Omental fat pad (tissue), 4 donors: ENCODE measurements around the gene TDRD3. TPM values are rescaled to one million over a fixed set of nuclear protein-coding genes. Genes with fewer than 3 reads are reported as not detected.

Experiments used
- ATAC-seq: fragments of 150-250 bp; one replicate; pipeline ENCODE4 v1.9.1; 2016; ENCODE audit warnings: mild to moderate bottlenecking, moderate library complexity; ENCODE audit not compliant: low FRiP score
- DNase-seq: peaks from one replicate; pipeline ENCODE4 v3.0.0-alpha.2; 2019; ENCODE audit warnings: low spot score
- total RNA-seq, 4 donors: library from RNA; depleted of rRNA; stranded (reverse); fragments of >200 nt; gene quantifications; one replicate each; pipeline ENCODE4 v1.1.0, GENCODE V29; 2016
- TF ChIP-seq, protein P1 (sequence below), 3 donors: fragments of 450-650 bp; IDR thresholded peaks; one replicate each; pipeline ENCODE4 v1.5.1; 2016 to 2017; ENCODE audit warnings: antibody characterized with exemption in 3 of 3, mild to moderate bottlenecking in 3 of 3, moderate library complexity in 2 of 3

TDRD3 gene
- total RNA-seq, 4 donors from 2014 or later, result 16.9 to 36.4 (median 20.7) TPM

DNA sequence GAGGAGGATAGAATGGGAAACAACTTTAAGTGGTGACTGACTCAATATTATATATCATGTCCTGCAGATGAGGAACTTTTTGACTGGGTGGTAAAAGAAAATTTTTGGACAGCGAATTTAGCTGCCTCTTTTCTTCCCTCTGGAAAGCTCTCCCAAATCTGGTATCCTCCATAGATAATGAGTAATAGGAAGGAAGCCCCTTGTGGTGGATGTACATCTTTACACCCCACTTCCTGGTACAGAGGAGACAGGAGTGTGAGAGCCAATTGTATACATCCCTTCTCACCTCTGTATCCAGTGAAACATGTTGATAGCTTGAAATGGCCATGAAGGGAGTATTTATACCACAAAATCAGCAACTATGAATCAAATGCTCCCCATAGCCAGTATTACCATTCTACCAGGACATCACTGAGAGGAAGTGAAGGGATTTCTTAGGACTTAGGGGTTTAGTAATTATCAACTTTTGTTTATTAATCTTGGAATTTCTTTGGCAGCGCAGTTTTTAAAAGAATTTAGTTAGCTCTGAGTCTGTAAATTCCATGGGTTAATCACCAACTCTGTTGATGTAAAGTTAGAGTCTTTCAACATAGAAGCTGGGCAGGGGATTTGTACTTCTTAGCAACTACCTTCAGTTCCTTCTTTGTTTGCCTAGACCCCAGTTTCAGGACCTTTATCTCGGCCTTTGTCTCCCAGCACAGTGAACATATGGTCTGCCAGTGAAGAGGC, 17.0 kb upstream of the TDRD3 start:
- ATAC-seq (no peak), DNase-seq (no peak)
- TF ChIP-seq, protein P1, sequence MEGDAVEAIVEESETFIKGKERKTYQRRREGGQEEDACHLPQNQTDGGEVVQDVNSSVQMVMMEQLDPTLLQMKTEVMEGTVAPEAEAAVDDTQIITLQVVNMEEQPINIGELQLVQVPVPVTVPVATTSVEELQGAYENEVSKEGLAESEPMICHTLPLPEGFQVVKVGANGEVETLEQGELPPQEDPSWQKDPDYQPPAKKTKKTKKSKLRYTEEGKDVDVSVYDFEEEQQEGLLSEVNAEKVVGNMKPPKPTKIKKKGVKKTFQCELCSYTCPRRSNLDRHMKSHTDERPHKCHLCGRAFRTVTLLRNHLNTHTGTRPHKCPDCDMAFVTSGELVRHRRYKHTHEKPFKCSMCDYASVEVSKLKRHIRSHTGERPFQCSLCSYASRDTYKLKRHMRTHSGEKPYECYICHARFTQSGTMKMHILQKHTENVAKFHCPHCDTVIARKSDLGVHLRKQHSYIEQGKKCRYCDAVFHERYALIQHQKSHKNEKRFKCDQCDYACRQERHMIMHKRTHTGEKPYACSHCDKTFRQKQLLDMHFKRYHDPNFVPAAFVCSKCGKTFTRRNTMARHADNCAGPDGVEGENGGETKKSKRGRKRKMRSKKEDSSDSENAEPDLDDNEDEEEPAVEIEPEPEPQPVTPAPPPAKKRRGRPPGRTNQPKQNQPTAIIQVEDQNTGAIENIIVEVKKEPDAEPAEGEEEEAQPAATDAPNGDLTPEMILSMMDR (IDR thresholded peaks at IDR 0.05), result no peak

DNA sequence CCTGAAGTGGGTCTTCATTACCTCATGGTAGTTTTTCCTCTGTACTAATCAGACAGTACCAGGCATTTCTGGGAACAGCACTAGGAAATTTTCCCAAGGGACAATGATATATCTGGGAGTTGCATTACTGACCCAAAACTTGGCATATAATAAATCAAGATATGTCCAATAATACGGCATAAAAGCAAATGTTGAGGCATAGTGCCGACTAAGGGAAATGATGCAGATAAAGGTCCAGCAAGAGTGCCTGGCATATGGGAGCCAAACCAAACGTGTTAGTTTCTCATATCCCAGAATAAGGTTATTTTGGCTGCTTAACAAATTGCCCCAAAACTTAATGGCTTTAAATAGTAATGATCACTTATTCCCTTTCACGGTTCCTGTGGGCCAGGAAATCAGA, 12.1 kb upstream of the TDRD3 start:
- DNase-seq, result no peak
- ATAC-seq, result no peak
- TF ChIP-seq, protein P1 (IDR thresholded peaks at IDR 0.05), result no peak

DNA sequence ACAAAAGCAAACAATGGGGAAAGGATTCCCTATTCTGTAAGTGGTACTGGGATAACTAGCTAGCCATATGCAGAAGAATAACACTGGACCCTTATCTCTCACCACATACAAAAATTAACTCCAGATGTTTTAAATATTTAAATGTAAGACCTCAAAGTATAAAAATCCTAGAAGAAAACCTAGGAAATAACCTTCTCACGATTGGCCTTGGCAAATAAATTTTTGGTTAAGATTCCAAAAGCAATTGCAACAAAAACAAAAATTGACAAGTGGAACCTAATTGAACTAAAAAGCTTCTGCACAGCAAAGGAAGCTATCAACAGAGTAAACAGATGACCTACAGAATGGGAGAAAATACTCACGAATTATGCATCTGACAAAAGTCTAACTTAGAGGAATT, 10.8 kb upstream of the TDRD3 start:
- DNase-seq, result no peak
- ATAC-seq, result no peak
- TF ChIP-seq, protein P1 (IDR thresholded peaks at IDR 0.05), result no peak

DNA sequence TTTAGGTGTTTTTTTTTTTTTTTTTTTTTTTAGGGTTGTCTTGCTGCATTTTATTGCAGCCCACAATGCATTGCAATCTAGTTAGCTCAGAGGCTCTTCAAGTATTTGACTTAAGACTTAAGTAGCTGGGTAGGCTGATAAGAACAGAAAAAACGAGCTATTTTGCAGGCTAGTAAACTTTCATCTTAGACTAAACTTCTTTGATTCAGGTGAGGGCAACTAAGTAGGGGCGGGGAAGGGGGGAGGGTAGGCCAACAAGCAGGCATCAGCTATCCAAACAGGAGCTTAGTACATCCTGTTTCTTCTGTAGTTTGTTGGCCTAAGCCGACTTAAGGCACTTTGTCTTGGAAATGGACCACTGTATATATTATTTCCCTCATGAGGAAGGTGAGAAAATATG, 4.9 kb upstream of the TDRD3 start:
- ATAC-seq, result no peak
- DNase-seq, result no peak
- TF ChIP-seq, protein P1 (IDR thresholded peaks at IDR 0.05), result no peak

DNA sequence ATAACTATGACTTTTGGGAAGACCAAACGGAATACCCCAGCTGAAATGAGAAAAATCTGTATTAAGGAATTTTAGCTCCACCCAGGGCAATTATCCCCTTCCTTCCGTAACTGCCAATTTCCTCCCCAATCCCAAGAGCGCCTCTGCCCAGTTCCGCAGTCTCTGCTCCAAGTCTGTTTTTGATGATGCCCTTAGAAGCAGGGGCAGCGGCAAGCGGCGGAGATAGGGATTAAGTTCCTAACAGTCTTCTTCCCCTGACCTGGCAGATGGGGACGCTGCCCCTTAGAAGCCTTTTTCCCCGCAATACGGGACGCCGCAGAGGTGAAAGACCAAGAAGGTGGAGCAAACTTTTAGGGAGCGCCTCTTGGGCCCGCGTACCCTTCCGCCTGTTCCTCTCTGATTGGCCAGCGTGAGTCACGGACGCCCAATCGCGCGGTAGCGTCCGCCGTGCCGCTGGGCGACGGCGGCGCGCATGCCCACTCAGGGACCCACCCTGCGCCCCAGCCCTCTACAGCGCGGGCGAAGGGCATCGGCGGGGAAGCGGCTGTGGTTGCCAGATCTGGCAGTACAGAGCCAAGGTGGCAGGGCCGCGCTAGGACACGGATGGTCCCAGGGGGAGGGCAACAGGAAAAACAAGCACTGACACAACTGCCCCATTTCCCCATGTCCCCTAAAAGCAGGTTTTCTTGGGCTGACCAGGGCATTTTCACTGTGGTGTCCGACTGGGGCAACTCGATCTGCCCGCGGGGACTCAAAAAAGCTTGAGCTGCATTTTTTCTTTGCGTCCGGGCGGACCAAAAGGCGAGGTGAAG, 843 bp upstream of the TDRD3 start:
- DNase-seq (peak; percentile 34), ATAC-seq (peak; percentile 95)
- TF ChIP-seq, protein P1 (IDR thresholded peaks at IDR 0.05), result no peak

DNA sequence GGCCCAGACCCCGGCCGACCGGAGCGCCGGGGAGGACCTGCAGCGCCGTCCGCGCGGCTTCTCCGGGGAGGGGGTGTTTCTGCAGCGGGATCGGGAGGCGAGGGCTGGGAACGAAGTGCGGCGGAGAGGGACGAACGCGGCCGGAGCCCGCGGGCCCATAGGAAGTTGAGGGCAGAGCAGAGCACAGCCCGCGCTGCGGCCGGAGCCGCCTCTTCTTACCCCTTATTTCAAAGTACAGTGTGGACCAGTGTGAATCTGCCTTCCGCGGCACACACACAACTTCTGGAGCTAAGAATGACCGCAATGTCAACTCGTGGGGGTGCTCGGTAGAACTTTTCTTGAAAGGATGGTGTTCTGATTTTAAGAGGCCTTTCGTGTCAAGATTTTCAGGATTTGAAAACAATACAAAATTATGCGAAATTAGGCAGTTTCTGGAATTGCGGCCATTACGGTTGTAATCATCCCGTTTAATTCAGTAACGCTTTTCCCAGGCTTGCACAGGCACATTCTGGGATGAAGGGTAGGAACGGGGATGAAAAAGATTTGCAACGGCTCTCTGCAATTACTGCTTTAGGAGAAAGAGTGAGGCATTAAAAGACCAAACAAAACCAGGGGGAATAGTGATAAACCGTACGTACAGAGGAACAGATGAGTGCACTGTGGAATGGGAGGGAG, 821 bp downstream of the TDRD3 start:
- ATAC-seq (peak; percentile 39), DNase-seq (peak; percentile 25)
- TF ChIP-seq, protein P1 (IDR thresholded peaks at IDR 0.05), result no peak
